Right lobe of liver (tissue), 4 donors: ENCODE results near the gene PRKCB.

Experiments used
- POLR2A ChIP-seq: fragments of 450-650 bp; IDR thresholded peaks from one replicate; pipeline ENCODE4 v1.6.1; 2017; ENCODE audit warnings: antibody characterized with exemption, mild to moderate bottlenecking
- TF ChIP-seq, protein P1 (sequence below), 4 donors: fragments of 200-600 bp in 3 of 4; fragments of 450-650 bp in 1 of 4; IDR thresholded peaks; one replicate each; pipeline versions ENCODE4 v1.5.1 to v1.8.0; 2016 to 2022; ENCODE audit warnings: antibody characterized with exemption in 4 of 4, mild to moderate bottlenecking in 2 of 4
- donor health status: DM: no; HTN: no; CAD: no.
- donor health status: DM: no; HTN: no; CAD: no.
- donor health status: DM: no; HTN: yes; CAD: no.

DNA sequence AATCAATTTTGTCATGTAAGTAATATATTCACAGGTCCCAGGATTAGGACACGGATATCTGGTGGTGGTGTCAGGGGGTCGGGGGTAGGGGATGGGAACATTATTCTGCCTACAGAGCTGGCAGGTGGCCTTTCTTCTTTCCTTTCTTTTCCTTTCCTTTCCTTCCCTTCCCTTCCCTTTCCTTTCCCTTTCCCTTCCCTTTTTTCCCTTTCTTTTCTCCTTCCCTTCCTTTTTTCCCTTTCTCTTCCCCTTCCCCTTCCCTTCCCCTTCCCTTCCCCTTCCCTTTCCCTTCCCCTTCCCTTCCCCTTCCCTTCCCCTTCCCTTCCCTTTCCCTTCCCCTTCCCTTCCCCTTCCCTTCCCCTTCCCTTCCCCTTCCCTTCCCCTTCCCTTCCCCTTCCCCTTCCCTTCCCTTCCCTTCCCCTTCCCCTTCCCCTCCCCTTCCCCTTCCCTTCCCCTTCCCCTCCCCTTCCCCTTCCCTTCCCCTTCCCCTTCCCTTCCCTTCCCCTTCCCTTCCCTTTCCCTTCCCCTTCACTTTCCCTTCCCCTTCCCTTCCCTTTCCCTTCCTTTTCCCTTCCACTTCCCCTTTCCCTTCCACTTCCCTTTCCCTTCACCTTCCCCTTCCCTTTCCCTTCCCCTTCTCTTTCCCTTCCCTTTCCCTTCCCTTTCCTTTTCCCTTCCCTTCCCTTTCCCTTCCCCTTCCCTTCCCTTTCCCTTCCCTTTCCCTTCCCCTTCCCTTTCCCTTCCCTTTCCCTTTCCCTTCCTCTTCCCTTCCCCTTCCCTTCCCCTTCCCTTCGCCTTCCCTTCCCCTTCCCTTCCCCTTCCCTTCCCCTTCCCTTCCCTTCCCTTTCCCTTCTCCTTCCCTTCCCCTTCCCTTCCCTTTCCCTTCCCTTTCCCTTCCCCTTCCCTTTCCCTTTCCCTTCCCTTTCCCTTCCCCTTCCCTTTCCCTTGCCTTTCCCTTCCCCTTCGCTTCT is 145.9 kb downstream of the PRKCB start:
- TF ChIP-seq, protein P1, sequence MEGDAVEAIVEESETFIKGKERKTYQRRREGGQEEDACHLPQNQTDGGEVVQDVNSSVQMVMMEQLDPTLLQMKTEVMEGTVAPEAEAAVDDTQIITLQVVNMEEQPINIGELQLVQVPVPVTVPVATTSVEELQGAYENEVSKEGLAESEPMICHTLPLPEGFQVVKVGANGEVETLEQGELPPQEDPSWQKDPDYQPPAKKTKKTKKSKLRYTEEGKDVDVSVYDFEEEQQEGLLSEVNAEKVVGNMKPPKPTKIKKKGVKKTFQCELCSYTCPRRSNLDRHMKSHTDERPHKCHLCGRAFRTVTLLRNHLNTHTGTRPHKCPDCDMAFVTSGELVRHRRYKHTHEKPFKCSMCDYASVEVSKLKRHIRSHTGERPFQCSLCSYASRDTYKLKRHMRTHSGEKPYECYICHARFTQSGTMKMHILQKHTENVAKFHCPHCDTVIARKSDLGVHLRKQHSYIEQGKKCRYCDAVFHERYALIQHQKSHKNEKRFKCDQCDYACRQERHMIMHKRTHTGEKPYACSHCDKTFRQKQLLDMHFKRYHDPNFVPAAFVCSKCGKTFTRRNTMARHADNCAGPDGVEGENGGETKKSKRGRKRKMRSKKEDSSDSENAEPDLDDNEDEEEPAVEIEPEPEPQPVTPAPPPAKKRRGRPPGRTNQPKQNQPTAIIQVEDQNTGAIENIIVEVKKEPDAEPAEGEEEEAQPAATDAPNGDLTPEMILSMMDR (IDR thresholded peaks at IDR 0.05) = no peak
- TF ChIP-seq POLR2A = no peak
